Measurements from ENCODE around the gene ZNF785. TPM values are rescaled to one million over a fixed set of nuclear protein-coding genes. Genes with fewer than 3 reads are reported as not detected.

Gene ZNF785
- total RNA-seq, 2 experiments from 2014 or later: 4.6 to 6.8 TPM

DNA sequence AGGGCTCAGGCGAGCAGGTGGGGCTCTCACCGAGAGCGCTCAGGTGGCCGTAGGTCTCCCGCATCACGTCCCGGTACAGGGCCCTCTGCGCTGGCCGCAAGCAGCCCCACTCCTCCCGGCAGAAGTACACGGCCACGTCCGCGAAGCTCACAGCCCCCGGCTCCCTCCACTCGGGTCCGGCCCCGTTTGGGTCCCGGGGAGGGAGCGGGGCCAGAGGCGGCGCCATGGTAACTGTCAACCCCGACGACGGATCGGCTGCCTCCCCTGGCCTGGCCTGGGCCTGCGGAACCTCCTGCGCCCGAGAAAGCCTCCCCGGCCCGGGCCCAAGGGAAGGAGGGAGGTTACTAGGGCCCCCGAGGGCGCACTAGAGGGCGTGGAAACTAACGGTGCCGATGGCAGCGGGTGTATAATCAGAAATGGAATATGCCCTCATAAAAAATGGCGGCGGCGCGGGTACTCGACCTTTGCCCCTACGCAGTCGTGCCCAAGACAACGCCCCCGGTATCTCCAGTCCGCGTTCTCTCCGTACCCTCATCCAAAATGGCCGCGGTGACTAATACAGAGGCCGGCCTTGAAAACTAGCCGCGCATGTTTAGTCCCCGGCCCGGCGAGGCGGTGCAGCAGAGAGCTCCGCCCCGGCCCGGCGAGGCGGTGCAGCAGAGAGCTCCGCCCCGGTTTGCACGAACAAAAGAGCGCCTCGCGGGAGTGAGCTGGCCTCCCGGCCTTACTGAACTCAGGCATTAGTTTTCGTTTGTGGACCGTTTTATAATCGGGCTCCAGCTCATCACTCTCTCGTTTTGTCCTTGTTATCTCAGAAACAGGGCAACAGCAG, 27.3 kb downstream of the ZNF785 start, which contains the start of gene ZNF764:
Gene ZNF764, minus strand, starts transcription at position 418 of the 832 bp plus-strand sequence. Its CDS starts 192 bp downstream, at position 226.
- peak; percentile 98 for DNase-seq (ENCODE audit: low spot score)
- H4K20me1 ChIP-seq (ENCODE audit: insufficient read depth, low read length): no peaks in the 10 kb centered on the region
- ChIA-PET CTCF (ENCODE audit: unreplicated experiment) (interaction anchor here (0.6 to 1.1 kb wide), 8 partner anchors 14 to 175 kb away, joined by 3 to 6 read pairs (median 4); partner anchors contain the start of genes SEPTIN1 and ZNF747), POLR2A (interaction anchor here (0.5 to 2.9 kb wide), 15 partner anchors 10 to 542 kb away, joined by 3 to 54 read pairs (median 4); partner anchors contain the start of genes ZNF688 and ZNF747)
- peaks cover 21% of the 10 kb centered on the region for H3K36me3 ChIP-seq (ENCODE audit: insufficient read depth, low read length)
- TF ChIP-seq, protein P1, sequence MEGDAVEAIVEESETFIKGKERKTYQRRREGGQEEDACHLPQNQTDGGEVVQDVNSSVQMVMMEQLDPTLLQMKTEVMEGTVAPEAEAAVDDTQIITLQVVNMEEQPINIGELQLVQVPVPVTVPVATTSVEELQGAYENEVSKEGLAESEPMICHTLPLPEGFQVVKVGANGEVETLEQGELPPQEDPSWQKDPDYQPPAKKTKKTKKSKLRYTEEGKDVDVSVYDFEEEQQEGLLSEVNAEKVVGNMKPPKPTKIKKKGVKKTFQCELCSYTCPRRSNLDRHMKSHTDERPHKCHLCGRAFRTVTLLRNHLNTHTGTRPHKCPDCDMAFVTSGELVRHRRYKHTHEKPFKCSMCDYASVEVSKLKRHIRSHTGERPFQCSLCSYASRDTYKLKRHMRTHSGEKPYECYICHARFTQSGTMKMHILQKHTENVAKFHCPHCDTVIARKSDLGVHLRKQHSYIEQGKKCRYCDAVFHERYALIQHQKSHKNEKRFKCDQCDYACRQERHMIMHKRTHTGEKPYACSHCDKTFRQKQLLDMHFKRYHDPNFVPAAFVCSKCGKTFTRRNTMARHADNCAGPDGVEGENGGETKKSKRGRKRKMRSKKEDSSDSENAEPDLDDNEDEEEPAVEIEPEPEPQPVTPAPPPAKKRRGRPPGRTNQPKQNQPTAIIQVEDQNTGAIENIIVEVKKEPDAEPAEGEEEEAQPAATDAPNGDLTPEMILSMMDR (conservative IDR thresholded peaks at IDR 0.05; ENCODE audit: low read length): peak; percentile 50
- no peak for TF ChIP-seq EZH2phosphoT487 (IDR thresholded peaks at IDR 0.05; ENCODE audit: borderline replicate concordance, low read depth, low read length)
- peaks cover 11% of the 10 kb centered on the region for H3K4me1 ChIP-seq (ENCODE audit: insufficient read depth, low read length, poor library complexity, severe bottlenecking)
- BruUV-seq (replicated peaks): TSS peak; percentile 60
- peak within 1 kb of the TSS; percentile 77 for H3K27ac ChIP-seq (ENCODE audit: low read depth, low read length, poor library complexity, severe bottlenecking)
- peak within 1 kb of the TSS; percentile 81 for H2AFZ ChIP-seq (ENCODE audit: low read length)
- H3K9me2 ChIP-seq (ENCODE audit: insufficient read depth, low read length): no peaks in the 10 kb centered on the region
- H3K9me3 ChIP-seq (ENCODE audit: low read length): no peaks in the 10 kb centered on the region
- H3K4me3 ChIP-seq (ENCODE audit: low read depth, low read length, poor library complexity, severe bottlenecking): peak within 1 kb of the TSS; percentile 77
- intact Hi-C loops (cut with micrococcal nuclease; ENCODE audit: unreplicated experiment): loop anchor here (1.0 kb wide), 2 partner anchors 14 to 23 kb away; no protein-coding TSS in a partner anchor
- peak within 1 kb of the TSS; percentile 92 for H3K4me2 ChIP-seq (ENCODE audit: low read length)
- H3K79me2 ChIP-seq (ENCODE audit: insufficient read depth, low read depth, low read length): peaks cover 15% of the 10 kb centered on the region; the same call in 1 of the 2 replicates

DNA sequence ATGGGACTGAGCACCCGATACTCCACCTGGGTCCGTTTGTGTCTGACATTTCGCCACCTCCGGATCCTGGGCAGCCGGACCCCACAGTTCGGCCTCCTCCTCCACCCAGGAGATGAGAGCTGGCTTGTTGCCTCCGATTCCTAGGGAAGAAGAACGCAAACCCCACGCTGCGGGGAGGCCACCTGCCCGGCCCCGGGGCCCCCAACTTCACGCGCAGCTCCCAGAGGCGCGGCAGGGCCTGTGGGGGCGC, 27.9 kb downstream of the ZNF785 start:
- H3K9me3 ChIP-seq (ENCODE audit: low read length): no peaks in the 10 kb centered on the region
- intact Hi-C loops (cut with micrococcal nuclease; ENCODE audit: unreplicated experiment): no loop called here
- BruUV-seq (replicated peaks): no TSS peak
- H3K27ac ChIP-seq (ENCODE audit: low read depth, low read length, poor library complexity, severe bottlenecking): peak overlapping the region; percentile 77
- H3K4me2 ChIP-seq (ENCODE audit: low read length): peak overlapping the region; percentile 92
- TF ChIP-seq, protein P1 (conservative IDR thresholded peaks at IDR 0.05; ENCODE audit: low read length): no peak
- no peak for TF ChIP-seq EZH2phosphoT487 (IDR thresholded peaks at IDR 0.05; ENCODE audit: borderline replicate concordance, low read depth, low read length)
- no peaks in the 10 kb centered on the region for H4K20me1 ChIP-seq (ENCODE audit: insufficient read depth, low read length)
- DNase-seq (ENCODE audit: low spot score): no peak
- H3K36me3 ChIP-seq (ENCODE audit: insufficient read depth, low read length): peaks cover 26% of the 10 kb centered on the region
- peaks cover 11% of the 10 kb centered on the region for H3K4me1 ChIP-seq (ENCODE audit: insufficient read depth, low read length, poor library complexity, severe bottlenecking)
- peaks cover 15% of the 10 kb centered on the region; the same call in 1 of the 2 replicates for H3K79me2 ChIP-seq (ENCODE audit: insufficient read depth, low read depth, low read length)
- CTCF ChIA-PET (ENCODE audit: unreplicated experiment): interaction anchor here (0.6 to 1.1 kb wide), 2 partner anchors 22 to 48 kb away, joined by 3 to 6 read pairs; partner anchors contain the start of gene ZNF747
- POLR2A ChIA-PET: interaction anchor here (0.6 to 2.9 kb wide), 13 partner anchors 8 to 706 kb away, joined by 3 to 54 read pairs (median 4); partner anchors contain the start of genes DCTPP1, ZNF688 and ZNF747
- peak overlapping the region; percentile 77 for H3K4me3 ChIP-seq (ENCODE audit: low read depth, low read length, poor library complexity, severe bottlenecking)
- peak overlapping the region; percentile 81 for H2AFZ ChIP-seq (ENCODE audit: low read length)
- H3K9me2 ChIP-seq (ENCODE audit: insufficient read depth, low read length): no peaks in the 10 kb centered on the region
